ENCODE data around the gene OR10H1. TPM values are rescaled to one million over a fixed set of nuclear protein-coding genes. Genes with fewer than 3 reads are reported as not detected.
"Not testable (repeated sequence)": the region's sequence is repeated elsewhere in the genome, so short reads cannot be mapped to it uniquely, and the experiment has no call there.

The OR10H1 gene
- total RNA-seq, 1 donor from 2014 or later: not detected

DNA sequence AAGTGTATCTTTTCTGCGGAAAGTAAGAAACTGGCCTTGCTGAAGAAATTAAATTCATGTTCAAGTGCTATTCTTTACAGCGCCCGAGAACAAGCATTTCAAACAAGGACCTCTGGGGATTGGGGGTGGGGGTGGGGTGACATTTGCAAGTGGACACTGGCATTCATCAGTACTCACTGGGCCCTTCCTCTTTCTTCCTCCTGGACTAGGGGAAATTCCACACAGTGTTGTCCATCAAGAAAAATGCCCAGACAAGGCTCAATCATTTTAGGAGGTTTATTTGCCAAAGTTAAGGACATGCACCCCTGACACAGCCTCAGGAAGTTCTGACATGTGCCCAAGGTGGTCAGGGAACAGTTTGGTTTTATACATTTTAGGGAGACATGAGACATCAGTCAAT lies 22.9 kb upstream of the OR10H1 start:
- Mint-ChIP-seq H3K36me3 (ENCODE audit: low read depth) (no peaks in the 10 kb centered on the region), H3K4me3 (ENCODE audit: low read depth) (no peak overlapping the region), H3K9me3 (no peaks in the 10 kb centered on the region), H3K4me1 (ENCODE audit: low read depth) (peaks cover 37% of the 10 kb centered on the region), H3K27ac (peak overlapping the region; percentile 11), H3K27me3 (ENCODE audit: low read depth) (no peaks in the 10 kb centered on the region)
- DNase-seq (ENCODE audit: low spot score): no peak
- intact Hi-C loops (cut with micrococcal nuclease): loop anchor here (5.0 kb wide), 1 partner anchor 239 kb away; the partner anchor contains the start of gene TPM4

- DNase-seq (ENCODE audit: low spot score): no peak
- H3K36me3 Mint-ChIP-seq (ENCODE audit: low read depth): no peaks in the 10 kb centered on the region
- intact Hi-C loops (cut with micrococcal nuclease): loop anchor here (2.0 to 5.0 kb wide), 2 partner anchors 240 to 348 kb away; partner anchors contain the start of genes FAM32A and TPM4
- peak overlapping the region; percentile 93 for H3K27ac Mint-ChIP-seq
- peak overlapping the region; percentile 94 for H3K4me3 Mint-ChIP-seq (ENCODE audit: low read depth)
- H3K4me1 Mint-ChIP-seq (ENCODE audit: low read depth): peaks cover 30% of the 10 kb centered on the region
- no peaks in the 10 kb centered on the region for H3K9me3 Mint-ChIP-seq
- no peaks in the 10 kb centered on the region for H3K27me3 Mint-ChIP-seq (ENCODE audit: low read depth)
Observed at GRCh38 chr19:15837221-15837731, 21.8 kb upstream of the OR10H1 start.

DNA sequence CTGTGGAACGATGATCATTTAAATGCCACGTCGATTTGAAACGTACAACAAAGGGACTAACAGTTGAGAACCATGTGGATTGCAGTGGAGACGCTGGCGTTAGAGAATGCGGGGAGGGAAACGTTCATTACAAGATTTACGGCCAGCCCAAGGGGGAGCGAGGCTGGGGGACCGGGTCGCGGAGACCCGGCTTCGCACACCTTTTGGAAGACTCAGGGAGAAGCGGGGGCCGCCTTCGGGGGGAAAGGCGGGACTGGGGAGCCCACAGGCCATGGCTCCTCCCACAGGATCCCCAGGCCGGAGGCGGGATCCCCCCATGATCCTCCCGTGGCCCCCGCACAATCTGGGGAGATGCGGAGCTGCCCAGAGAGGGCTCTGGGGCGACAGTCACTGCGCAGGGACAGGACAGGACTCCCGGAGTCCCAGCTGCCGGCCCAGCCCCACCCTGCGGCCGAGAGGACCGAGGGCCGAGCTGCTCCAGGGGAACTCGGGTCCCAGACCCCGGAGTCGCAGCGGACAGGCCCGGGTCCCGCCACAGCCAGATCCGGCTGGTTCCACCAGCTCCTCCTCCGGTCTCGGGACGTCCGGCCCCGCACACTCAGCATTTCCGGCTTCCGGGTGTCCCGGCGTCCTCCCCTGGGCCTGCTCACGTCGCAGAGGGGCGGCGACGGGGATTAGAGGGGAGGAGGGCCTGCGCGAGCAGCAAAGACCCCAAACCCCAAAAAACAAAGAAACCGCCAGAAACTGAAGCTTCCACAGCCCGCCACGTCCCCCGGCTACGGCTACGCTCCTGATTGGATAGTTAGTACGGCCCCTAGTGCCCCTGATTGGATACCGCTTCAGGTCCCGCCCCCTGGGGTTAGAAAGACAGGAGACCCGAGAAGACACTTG lies 21.1 kb upstream of the OR10H1 start:
- peak overlapping the region; percentile 94 for H3K4me3 Mint-ChIP-seq (ENCODE audit: low read depth)
- intact Hi-C loops (cut with micrococcal nuclease): loop anchor here (2.0 to 5.0 kb wide), 2 partner anchors 241 to 348 kb away; partner anchors contain the start of genes FAM32A and TPM4
- peak overlapping the region; percentile 99 for H3K27ac Mint-ChIP-seq
- no peaks in the 10 kb centered on the region for H3K27me3 Mint-ChIP-seq (ENCODE audit: low read depth)
- DNase-seq (ENCODE audit: low spot score): peak; percentile 97
- H3K4me1 Mint-ChIP-seq (ENCODE audit: low read depth): peaks cover 26% of the 10 kb centered on the region
- no peaks in the 10 kb centered on the region for H3K36me3 Mint-ChIP-seq (ENCODE audit: low read depth)
- no peaks in the 10 kb centered on the region for H3K9me3 Mint-ChIP-seq

GRCh38 chr19:15835565-15836329 lies 20.3 kb upstream of the OR10H1 start:
- Mint-ChIP-seq H3K4me1 (ENCODE audit: low read depth) (peaks cover 26% of the 10 kb centered on the region), H3K27ac (peak overlapping the region; percentile 99), H3K4me3 (ENCODE audit: low read depth) (peak overlapping the region; percentile 94)
- not testable (repeated sequence) for H3K36me3 Mint-ChIP-seq (ENCODE audit: low read depth); H3K27me3 Mint-ChIP-seq (ENCODE audit: low read depth); H3K9me3 Mint-ChIP-seq
- intact Hi-C loops (cut with micrococcal nuclease): loop anchor here (2.0 to 5.0 kb wide), 2 partner anchors 242 to 349 kb away; partner anchors contain the start of genes FAM32A and TPM4
- DNase-seq (ENCODE audit: low spot score): peak; percentile 65

GRCh38 chr19:15834232-15834631 lies 18.8 kb upstream of the OR10H1 start:
- H3K4me3 Mint-ChIP-seq (ENCODE audit: low read depth); H3K9me3 Mint-ChIP-seq; intact Hi-C loops (cut with micrococcal nuclease); H3K27ac Mint-ChIP-seq; DNase-seq (ENCODE audit: low spot score); H3K36me3 Mint-ChIP-seq (ENCODE audit: low read depth): not testable (repeated sequence)
- peaks cover 23% of the 10 kb centered on the region for H3K4me1 Mint-ChIP-seq (ENCODE audit: low read depth)
- H3K27me3 Mint-ChIP-seq (ENCODE audit: low read depth): peaks cover 11% of the 10 kb centered on the region

DNA sequence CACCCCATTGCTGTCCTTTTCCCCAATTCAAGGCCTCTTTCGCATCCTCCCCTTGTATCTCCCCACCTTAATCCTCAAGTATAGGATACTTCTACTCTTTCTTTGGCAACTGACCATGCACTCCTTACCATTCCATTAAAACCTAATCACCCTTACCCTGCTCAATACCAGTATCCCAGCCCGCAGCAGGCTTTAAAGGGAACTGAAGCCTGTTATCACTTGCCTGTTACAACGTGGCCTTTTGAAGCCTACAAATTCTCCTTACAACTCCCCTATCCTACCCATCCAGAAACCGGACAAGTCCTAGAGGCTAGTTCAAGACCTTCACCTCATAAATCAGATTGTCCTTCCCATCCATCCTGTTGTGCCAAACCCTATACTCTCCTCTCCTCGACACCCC lies 16.2 kb upstream of the OR10H1 start:
- Mint-ChIP-seq H3K9me3 (no peaks in the 10 kb centered on the region), H3K36me3 (ENCODE audit: low read depth) (no peaks in the 10 kb centered on the region), H3K27me3 (ENCODE audit: low read depth) (peaks cover 23% of the 10 kb centered on the region), H3K4me1 (ENCODE audit: low read depth) (peaks cover 7% of the 10 kb centered on the region), H3K27ac (no peak overlapping the region), H3K4me3 (ENCODE audit: low read depth) (no peak overlapping the region)
- intact Hi-C loops (cut with micrococcal nuclease): no loop called here
- no peak for DNase-seq (ENCODE audit: low spot score)

DNA sequence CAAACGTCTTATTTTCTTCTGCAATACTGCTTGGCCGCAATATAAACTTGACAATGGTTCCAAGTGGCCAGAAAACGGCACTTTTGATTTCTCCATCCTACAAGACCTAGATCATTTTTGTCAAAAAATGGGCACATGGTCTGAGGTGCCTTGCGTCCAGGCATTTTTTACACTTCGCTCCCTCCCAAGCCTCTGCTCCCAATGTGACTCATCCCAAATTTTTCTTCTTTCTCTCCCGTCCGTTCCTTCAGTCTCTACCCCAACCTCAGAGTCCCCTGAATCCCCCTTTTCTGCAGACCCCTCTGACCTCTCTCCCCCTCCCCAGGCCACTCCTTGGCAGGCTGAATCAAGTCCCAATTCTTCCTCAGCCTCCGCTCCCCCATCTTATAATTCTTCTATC lies 14.3 kb upstream of the OR10H1 start:
- Mint-ChIP-seq H3K4me3 (ENCODE audit: low read depth) (no peak overlapping the region), H3K4me1 (ENCODE audit: low read depth) (no peaks in the 10 kb centered on the region), H3K9me3 (no peaks in the 10 kb centered on the region), H3K27ac (no peak overlapping the region), H3K36me3 (ENCODE audit: low read depth) (no peaks in the 10 kb centered on the region), H3K27me3 (ENCODE audit: low read depth) (peaks cover 23% of the 10 kb centered on the region)
- no peak for DNase-seq (ENCODE audit: low spot score)
- intact Hi-C loops (cut with micrococcal nuclease): no loop called here

- H3K27me3 Mint-ChIP-seq (ENCODE audit: low read depth): peaks cover 23% of the 10 kb centered on the region
- DNase-seq (ENCODE audit: low spot score): no peak
- H3K4me1 Mint-ChIP-seq (ENCODE audit: low read depth): no peaks in the 10 kb centered on the region
- no peaks in the 10 kb centered on the region for H3K36me3 Mint-ChIP-seq (ENCODE audit: low read depth)
- no peak overlapping the region for H3K4me3 Mint-ChIP-seq (ENCODE audit: low read depth)
- H3K27ac Mint-ChIP-seq: no peak overlapping the region
- no peaks in the 10 kb centered on the region for H3K9me3 Mint-ChIP-seq
- intact Hi-C loops (cut with micrococcal nuclease): no loop called here
Observed at GRCh38 chr19:15829306-15829698, 13.8 kb upstream of the OR10H1 start.

GRCh38 chr19:15828611-15829305 lies 13.3 kb upstream of the OR10H1 start:
- H3K4me1 Mint-ChIP-seq (ENCODE audit: low read depth); DNase-seq (ENCODE audit: low spot score); H3K27ac Mint-ChIP-seq; intact Hi-C loops (cut with micrococcal nuclease); H3K36me3 Mint-ChIP-seq (ENCODE audit: low read depth); H3K9me3 Mint-ChIP-seq; H3K4me3 Mint-ChIP-seq (ENCODE audit: low read depth): not testable (repeated sequence)
- peaks cover 23% of the 10 kb centered on the region for H3K27me3 Mint-ChIP-seq (ENCODE audit: low read depth)

GRCh38 chr19:15828121-15828610 lies 12.7 kb upstream of the OR10H1 start:
- Mint-ChIP-seq H3K9me3 (no peaks in the 10 kb centered on the region), H3K27ac (no peak overlapping the region), H3K36me3 (ENCODE audit: low read depth) (no peaks in the 10 kb centered on the region), H3K27me3 (ENCODE audit: low read depth) (peaks cover 23% of the 10 kb centered on the region), H3K4me1 (ENCODE audit: low read depth) (no peaks in the 10 kb centered on the region), H3K4me3 (ENCODE audit: low read depth) (no peak overlapping the region)
- intact Hi-C loops (cut with micrococcal nuclease): no loop called here
- no peak for DNase-seq (ENCODE audit: low spot score)

GRCh38 chr19:15825753-15826152 lies 10.3 kb upstream of the OR10H1 start:
- no peak for DNase-seq (ENCODE audit: low spot score)
- Mint-ChIP-seq H3K4me1 (ENCODE audit: low read depth) (no peaks in the 10 kb centered on the region), H3K9me3 (no peaks in the 10 kb centered on the region), H3K27me3 (ENCODE audit: low read depth) (peaks cover 23% of the 10 kb centered on the region), H3K36me3 (ENCODE audit: low read depth) (no peaks in the 10 kb centered on the region), H3K27ac (no peak overlapping the region), H3K4me3 (ENCODE audit: low read depth) (no peak overlapping the region)
- intact Hi-C loops (cut with micrococcal nuclease): no loop called here

GRCh38 chr19:15820646-15821045 lies 5.2 kb upstream of the OR10H1 start:
- DNase-seq (ENCODE audit: low spot score): no peak
- H3K4me1 Mint-ChIP-seq (ENCODE audit: low read depth): no peaks in the 10 kb centered on the region
- no peak overlapping the region for H3K27ac Mint-ChIP-seq
- intact Hi-C loops (cut with micrococcal nuclease): no loop called here
- peaks cover 8% of the 10 kb centered on the region for H3K27me3 Mint-ChIP-seq (ENCODE audit: low read depth)
- H3K4me3 Mint-ChIP-seq (ENCODE audit: low read depth): no peak overlapping the region
- no peaks in the 10 kb centered on the region for H3K36me3 Mint-ChIP-seq (ENCODE audit: low read depth)
- H3K9me3 Mint-ChIP-seq: no peaks in the 10 kb centered on the region
